HepG2 (cell line): ENCODE measurements around the gene TOMM20. TPM values are rescaled to one million over a fixed set of nuclear protein-coding genes. Genes with fewer than 3 reads are reported as not detected.
A peak's percentile ranks its signal among the peaks of the same experiment; 100 is the strongest.

Experiments
- ATF4 ChIP-seq, 2 experiments: fragments of 450-650 bp in 1 of 2; sonication (generic) in 1 of 2; formaldehyde crosslinking; IDR thresholded peaks; 2 replicates each; pipeline versions ENCODE4 v1.5.0 to v1.8.0; 2020 to 2022; ENCODE audit warnings: mild to moderate bottlenecking in 1 of 2, missing genetic modification reagents in 1 of 2
- EP300 ChIP-seq, 3 experiments: sonication (generic) in 1 of 3; formaldehyde crosslinking in 1 of 3; IDR thresholded peaks; 2 replicates each; pipeline versions ENCODE4 v1.5.1 to v1.6.1; 2011 to 2020; ENCODE audit warnings: low read depth in 2 of 3, low read length in 2 of 3, borderline replicate concordance in 1 of 3, improper control_type of control experiment in 1 of 3, mild to moderate bottlenecking in 1 of 3, missing genetic modification reagents in 1 of 3, moderate library complexity in 1 of 3
- FLYWCH1 ChIP-seq: sonication (generic); formaldehyde crosslinking; IDR thresholded peaks from 2 replicates; pipeline ENCODE4 v1.8.1; 2023; ENCODE audit warnings: mild to moderate bottlenecking, missing genetic modification reagents
- GABPB1 ChIP-seq: IDR thresholded peaks from 2 replicates; pipeline ENCODE4 v1.6.1; 2016; ENCODE audit warnings: mild to moderate bottlenecking, missing genetic modification reagents, moderate library complexity, missing compliant biosample characterization
- TEAD2 ChIP-seq: sonication (generic); formaldehyde crosslinking; IDR thresholded peaks from 2 replicates; pipeline ENCODE4 v1.9.0; 2021; ENCODE audit warnings: missing genetic modification reagents
- TRIM24 ChIP-seq: sonication (generic); formaldehyde crosslinking; IDR thresholded peaks from 2 replicates; pipeline ENCODE4 v1.8.0; 2022; ENCODE audit warnings: mild to moderate bottlenecking, missing genetic modification reagents
- ZBED4 ChIP-seq: sonication (generic); formaldehyde crosslinking; IDR thresholded peaks from 2 replicates; pipeline ENCODE4 v1.4.0; 2020; ENCODE audit warnings: missing genetic modification reagents, borderline replicate concordance
- ZC3H4 ChIP-seq: sonication (generic); formaldehyde crosslinking; IDR thresholded peaks from 2 replicates; pipeline ENCODE4 v1.4.0; 2020; ENCODE audit warnings: missing genetic modification reagents, borderline replicate concordance
- ZNF350 ChIP-seq: sonication (generic); formaldehyde crosslinking; IDR thresholded peaks from 2 replicates; pipeline ENCODE4 v1.4.0; 2020; ENCODE audit warnings: mild to moderate bottlenecking, low read depth, missing genetic modification reagents, borderline replicate concordance
- ZNF432 ChIP-seq: sonication (generic); formaldehyde crosslinking; IDR thresholded peaks from 2 replicates; pipeline ENCODE4 v1.5.0; 2020; ENCODE audit warnings: missing genetic modification reagents, mild to moderate bottlenecking, borderline replicate concordance
- ZNF644 ChIP-seq: IDR thresholded peaks from 2 replicates; pipeline ENCODE4 v1.6.1; 2016; ENCODE audit warnings: low read depth
- ZNF7 ChIP-seq: IDR thresholded peaks from 2 replicates; pipeline ENCODE4 v1.6.1; 2016; ENCODE audit warnings: missing biosample characterization, missing genetic modification reagents
- ZNF761 ChIP-seq: sonication (generic); formaldehyde crosslinking; conservative IDR thresholded peaks from 2 replicates; pipeline ENCODE4 v1.4.0; 2020; ENCODE audit warnings: mild to moderate bottlenecking, missing genetic modification reagents
- ZUFSP ChIP-seq: sonication (generic); formaldehyde crosslinking; IDR thresholded peaks from 2 replicates; pipeline ENCODE4 v1.9.0; 2021; ENCODE audit warnings: missing genetic modification reagents, mild to moderate bottlenecking, borderline replicate concordance
- polyA plus RNA-seq, 8 experiments: library from polyadenylated mRNA; depleted of rRNA in 3 of 8; stranded (reverse) in 7 of 8; unstranded in 1 of 8; fragments of >200 nt; fragmentation: Illumina TruSeq in 4 of 8; extraction: Trizol in 4 of 8; gene quantifications; 2 replicates each; pipeline versions ENCODE4 v1.2.1 to v1.2.3, GENCODE V29; 2011 to 2016; ENCODE audit warnings: low read depth in 4 of 8, missing spikeins in 1 of 8, mixed read lengths in 1 of 8; ENCODE audit not compliant: insufficient read depth in 1 of 8
- total RNA-seq, 5 experiments: library from RNA; depleted of rRNA; stranded (reverse); fragments of >200 nt; fragmentation: Illumina TruSeq; extraction: Trizol; gene quantifications; 2 replicates each; pipeline ENCODE4 v1.2.3, GENCODE V29; 2016; ENCODE audit warnings: low read depth in 1 of 5

The TOMM20 gene
- total and polyA plus RNA-seq, 2 of the 13 experiments (the other 11 are each of a cell fraction or from before 2014, with no cell fraction given), result 153 to 376 TPM

- no peak for TF ChIP-seq ZNF644 (CRISPR knock-in tag)
- TF ChIP-seq TEAD2 (CRISPR knock-in tag), result no peak
- TF ChIP-seq ZC3H4, result peak; percentile 78
- TF ChIP-seq ZNF761 (CRISPR knock-in tag), result no peak
- TF ChIP-seq ZBED4 (CRISPR knock-in tag), result peak; percentile 33; the same call in 1 of the 2 replicates
- TF ChIP-seq FLYWCH1, result no peak
- peak; percentile 40; the same call in 1 of the 2 replicates for TF ChIP-seq GABPB1
- peak in 1 of 2 experiments; percentile 69; a peak in 2 of 4 replicates for TF ChIP-seq ATF4 (CRISPR knock-in tag; IDR thresholded peaks at IDR 0.05)
- no peak for TF ChIP-seq ZNF432 (CRISPR knock-in tag)
- TF ChIP-seq EP300 (IDR thresholded peaks at IDR 0.05; ENCODE audit: low read depth in 2 of 2, low read length in 2 of 2), result no peak; a peak in 1 of 4 replicates
- no peak; the same call in 1 of the 2 replicates for TF ChIP-seq EP300 (CRISPR knock-in tag; IDR thresholded peaks at IDR 0.05; ENCODE audit: borderline replicate concordance)
- no peak; the same call in 1 of the 2 replicates for TF ChIP-seq ZNF7
- peak; percentile 64 for TF ChIP-seq ZNF350 (CRISPR knock-in tag)
- TF ChIP-seq ZUFSP (CRISPR knock-in tag), result no peak
- no peak for TF ChIP-seq TRIM24 (CRISPR knock-in tag)
Measured at GRCh38 chr1:235075048-235075776, 53.4 kb downstream of the TOMM20 start (continued).
